ENCODE measurements around the gene PAXX.
A peak's percentile ranks its signal among the peaks of the same experiment; 100 is the strongest.

PAXX gene

DNA sequence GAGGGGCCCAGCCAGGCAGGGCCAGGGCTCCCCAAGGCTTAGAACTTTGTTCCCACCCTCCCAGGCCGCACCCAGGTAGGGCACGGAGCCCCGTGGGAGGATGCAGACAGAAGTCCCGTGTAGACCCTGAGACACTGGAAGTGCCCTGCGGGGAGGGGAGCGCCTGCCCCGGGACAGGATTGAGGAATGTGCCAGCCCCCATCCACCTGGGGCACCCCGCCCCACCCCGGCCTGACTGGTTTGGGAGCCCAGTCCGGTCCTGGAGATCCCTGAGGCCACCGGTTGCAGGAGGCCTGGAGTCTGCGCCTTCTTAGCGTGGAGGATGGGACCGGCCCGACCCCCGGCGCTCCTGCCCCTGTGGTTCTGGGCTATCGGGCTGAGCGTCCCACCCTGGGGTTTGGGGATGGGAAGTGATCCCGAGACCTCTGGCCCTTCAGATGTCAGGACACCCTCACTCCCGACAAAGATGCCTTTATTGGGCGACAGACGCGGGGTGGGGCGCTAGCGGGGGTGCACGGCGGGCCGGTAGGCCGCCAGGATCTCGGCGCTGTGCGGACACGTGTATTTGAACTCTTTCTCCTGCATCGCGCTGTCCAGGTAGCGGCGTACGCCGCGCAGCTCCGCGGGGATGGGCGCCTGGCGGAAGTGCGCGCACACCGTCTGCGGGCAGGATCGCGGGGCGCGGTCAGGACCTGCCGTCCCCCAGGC, 2.1 kb downstream of the PAXX start:
- Histone ChIP-seq H3K9ac (ENCODE audit: low read depth, low read length) (0 out of 2 replicates have a peak overlapping the region, but pooled peaks have one; percentile 88), H3K36me3 (ENCODE audit: insufficient read depth, low read length) (peaks cover 12% of the 10 kb centered on the region)

GRCh38 chr9:136994888-136995230, 2.6 kb downstream of the PAXX start:
- no peak overlapping the region for H3K4me2 ChIP-seq (ENCODE audit: insufficient read depth, low read length)
- H3K9ac ChIP-seq (ENCODE audit: low read depth, low read length): no peak overlapping the region
- H2AFZ ChIP-seq (ENCODE audit: low read depth, low read length): no peak overlapping the region
- peaks cover 12% of the 10 kb centered on the region for H3K36me3 ChIP-seq (ENCODE audit: insufficient read depth, low read length)
- ATAC-seq (ENCODE audit: insufficient read depth, low read depth) (no peak), DNase-seq (no peak)
- H3K27me3 ChIP-seq (ENCODE audit: insufficient read depth, low read length, poor library complexity): peaks cover 2% of the 10 kb centered on the region
- TF ChIP-seq, protein P1, sequence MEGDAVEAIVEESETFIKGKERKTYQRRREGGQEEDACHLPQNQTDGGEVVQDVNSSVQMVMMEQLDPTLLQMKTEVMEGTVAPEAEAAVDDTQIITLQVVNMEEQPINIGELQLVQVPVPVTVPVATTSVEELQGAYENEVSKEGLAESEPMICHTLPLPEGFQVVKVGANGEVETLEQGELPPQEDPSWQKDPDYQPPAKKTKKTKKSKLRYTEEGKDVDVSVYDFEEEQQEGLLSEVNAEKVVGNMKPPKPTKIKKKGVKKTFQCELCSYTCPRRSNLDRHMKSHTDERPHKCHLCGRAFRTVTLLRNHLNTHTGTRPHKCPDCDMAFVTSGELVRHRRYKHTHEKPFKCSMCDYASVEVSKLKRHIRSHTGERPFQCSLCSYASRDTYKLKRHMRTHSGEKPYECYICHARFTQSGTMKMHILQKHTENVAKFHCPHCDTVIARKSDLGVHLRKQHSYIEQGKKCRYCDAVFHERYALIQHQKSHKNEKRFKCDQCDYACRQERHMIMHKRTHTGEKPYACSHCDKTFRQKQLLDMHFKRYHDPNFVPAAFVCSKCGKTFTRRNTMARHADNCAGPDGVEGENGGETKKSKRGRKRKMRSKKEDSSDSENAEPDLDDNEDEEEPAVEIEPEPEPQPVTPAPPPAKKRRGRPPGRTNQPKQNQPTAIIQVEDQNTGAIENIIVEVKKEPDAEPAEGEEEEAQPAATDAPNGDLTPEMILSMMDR (IDR thresholded peaks at IDR 0.05; ENCODE audit: borderline replicate concordance, extremely low read depth, low read length, poor library complexity, severe bottlenecking): no peak
- TF ChIP-seq EZH2 (IDR thresholded peaks at IDR 0.05; ENCODE audit: borderline replicate concordance, low read depth, low read length, severe bottlenecking): no peak
- no peak overlapping the region for H3K27ac ChIP-seq (ENCODE audit: low read length)
- peaks cover 26% of the 10 kb centered on the region for H4K20me1 ChIP-seq (ENCODE audit: insufficient read depth, low read length)
- peaks cover 16% of the 10 kb centered on the region for H3K4me1 ChIP-seq (ENCODE audit: insufficient read depth, low read length)
- H3K4me3 ChIP-seq (ENCODE audit: low read depth in 1 of 2, low read length in 2 of 2): no peak overlapping the region
- peaks cover 16% of the 10 kb centered on the region for H3K79me2 ChIP-seq (ENCODE audit: insufficient read depth, low read length)
- no peaks in the 10 kb centered on the region for H3K9me3 ChIP-seq (ENCODE audit: insufficient read depth, low read length, severe bottlenecking)

More for the DNA sequence above, 2.1 kb downstream of the PAXX start:
- Histone ChIP-seq H3K4me3 (ENCODE audit: low read depth in 1 of 2, low read length in 2 of 2) (no peak overlapping the region), H3K4me2 (ENCODE audit: insufficient read depth, low read length) (no peak overlapping the region), H3K4me1 (ENCODE audit: insufficient read depth, low read length) (peaks cover 16% of the 10 kb centered on the region), H4K20me1 (ENCODE audit: insufficient read depth, low read length) (peaks cover 26% of the 10 kb centered on the region), H3K9me3 (ENCODE audit: insufficient read depth, low read length, severe bottlenecking) (no peaks in the 10 kb centered on the region), H3K27me3 (ENCODE audit: insufficient read depth, low read length, poor library complexity) (peaks cover 2% of the 10 kb centered on the region), H3K79me2 (ENCODE audit: insufficient read depth, low read length) (peaks cover 16% of the 10 kb centered on the region), H3K27ac (ENCODE audit: low read length) (no peak overlapping the region), H2AFZ (ENCODE audit: low read depth, low read length) (no peak overlapping the region)
- DNase-seq (no peak), ATAC-seq (ENCODE audit: insufficient read depth, low read depth) (no peak)
- TF ChIP-seq EZH2 (IDR thresholded peaks at IDR 0.05; ENCODE audit: borderline replicate concordance, low read depth, low read length, severe bottlenecking): no peak
- TF ChIP-seq, protein P1 (IDR thresholded peaks at IDR 0.05; ENCODE audit: borderline replicate concordance, extremely low read depth, low read length, poor library complexity, severe bottlenecking): no peak

- peaks cover 26% of the 10 kb centered on the region for H4K20me1 ChIP-seq (ENCODE audit: insufficient read depth, low read length)
- no peak overlapping the region for H3K4me2 ChIP-seq (ENCODE audit: insufficient read depth, low read length)
- no peak overlapping the region for H3K9ac ChIP-seq (ENCODE audit: low read depth, low read length)
- H2AFZ ChIP-seq (ENCODE audit: low read depth, low read length): no peak overlapping the region
- H3K36me3 ChIP-seq (ENCODE audit: insufficient read depth, low read length): peaks cover 12% of the 10 kb centered on the region
- TF ChIP-seq EZH2 (IDR thresholded peaks at IDR 0.05; ENCODE audit: borderline replicate concordance, low read depth, low read length, severe bottlenecking): no peak
- TF ChIP-seq, protein P1 (IDR thresholded peaks at IDR 0.05; ENCODE audit: borderline replicate concordance, extremely low read depth, low read length, poor library complexity, severe bottlenecking): no peak
- peaks cover 2% of the 10 kb centered on the region for H3K27me3 ChIP-seq (ENCODE audit: insufficient read depth, low read length, poor library complexity)
- H3K79me2 ChIP-seq (ENCODE audit: insufficient read depth, low read length): peaks cover 16% of the 10 kb centered on the region
- H3K4me3 ChIP-seq (ENCODE audit: low read depth in 1 of 2, low read length in 2 of 2): no peak overlapping the region
- DNase-seq (no peak), ATAC-seq (ENCODE audit: insufficient read depth, low read depth) (no peak)
- H3K27ac ChIP-seq (ENCODE audit: low read length): no peak overlapping the region
- H3K9me3 ChIP-seq (ENCODE audit: insufficient read depth, low read length, severe bottlenecking): no peaks in the 10 kb centered on the region
- H3K4me1 ChIP-seq (ENCODE audit: insufficient read depth, low read length): peaks cover 16% of the 10 kb centered on the region
These were observed 3.1 kb downstream of the PAXX start for GRCh38 chr9:136995362-136995761.
